Bronchial epithelial cell (primary cell): Measurements from ENCODE around the gene REXO4. TPM values are rescaled to one million over a fixed set of nuclear protein-coding genes. Genes with fewer than 3 reads are reported as not detected.
"Not testable (repeated sequence)": the region's sequence is repeated elsewhere in the genome, so short reads cannot be mapped to it uniquely, and the experiment has no call there.

Experiments used
- DNase-seq: peaks from one replicate; pipeline ENCODE4 v3.0.0-alpha.2; 2010; ENCODE audit warnings: low read depth
- FAIRE-seq: peaks from 2 replicates; lab custom pipeline; 2011; peaks lifted over from hg19 to GRCh38; lab: Jason Lieb, UNC
- H3K27me3 ChIP-seq: 2 replicates; pipeline ENCODE4 v1.5.1; 2011; ENCODE audit warnings: low read length; ENCODE audit not compliant: control insufficient read depth, insufficient read depth
- H3K36me3 ChIP-seq: 2 replicates; pipeline ENCODE4 v1.5.1; 2011; ENCODE audit warnings: low read length; ENCODE audit not compliant: control insufficient read depth, insufficient read depth
- H3K4me3 ChIP-seq: 2 replicates; pipeline ENCODE4 v1.5.1; 2011; ENCODE audit warnings: mild to moderate bottlenecking, low read depth, low read length, control low read depth
- total RNA-seq: library from RNA; depleted of rRNA; stranded (reverse); fragments of >200 nt; gene quantifications from 2 replicates; pipeline ENCODE4 v1.2.1, GENCODE V29; 2014
- TF ChIP-seq, protein P1 (sequence below): IDR thresholded peaks from 2 replicates; pipeline ENCODE4 v1.5.1; 2011; ENCODE audit warnings: mild to moderate bottlenecking, moderate library complexity, low read length, control low read depth, inconsistent platforms; ENCODE audit not compliant: insufficient read depth, severe bottlenecking

Gene REXO4
- total RNA-seq, 1 donor from 2014 or later = 15.5 TPM

DNA sequence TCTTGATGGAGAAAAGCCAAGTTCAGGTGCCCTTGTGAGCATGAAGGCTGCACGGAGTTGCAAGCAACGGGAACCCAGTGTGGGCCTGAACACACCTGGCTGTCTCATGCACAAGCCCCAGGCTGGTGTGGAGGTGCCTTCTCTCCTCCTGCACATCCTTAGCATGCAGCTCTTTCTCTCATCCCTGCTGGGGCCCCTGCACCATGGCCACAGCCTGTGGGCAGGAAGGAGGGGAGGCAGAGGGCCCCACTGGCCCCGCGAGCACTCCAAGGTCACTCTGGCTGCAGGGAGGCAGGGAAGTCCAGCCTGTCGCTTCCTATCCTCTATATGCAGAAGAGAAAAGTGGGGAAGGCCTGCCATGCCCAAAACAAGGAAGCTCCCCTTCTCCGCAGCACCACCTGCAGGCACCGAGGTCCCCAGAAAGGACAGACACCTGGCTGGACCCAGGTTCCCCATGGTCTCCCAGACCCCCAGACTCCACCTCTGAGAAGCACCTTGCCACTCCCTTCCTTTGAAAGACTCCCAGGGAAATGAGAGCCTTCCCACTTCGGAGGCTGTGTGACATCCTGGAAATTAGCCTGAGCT, 23.0 kb downstream of the REXO4 start:
- FAIRE-seq (no peak), DNase-seq (no peak)
- TF ChIP-seq, protein P1, sequence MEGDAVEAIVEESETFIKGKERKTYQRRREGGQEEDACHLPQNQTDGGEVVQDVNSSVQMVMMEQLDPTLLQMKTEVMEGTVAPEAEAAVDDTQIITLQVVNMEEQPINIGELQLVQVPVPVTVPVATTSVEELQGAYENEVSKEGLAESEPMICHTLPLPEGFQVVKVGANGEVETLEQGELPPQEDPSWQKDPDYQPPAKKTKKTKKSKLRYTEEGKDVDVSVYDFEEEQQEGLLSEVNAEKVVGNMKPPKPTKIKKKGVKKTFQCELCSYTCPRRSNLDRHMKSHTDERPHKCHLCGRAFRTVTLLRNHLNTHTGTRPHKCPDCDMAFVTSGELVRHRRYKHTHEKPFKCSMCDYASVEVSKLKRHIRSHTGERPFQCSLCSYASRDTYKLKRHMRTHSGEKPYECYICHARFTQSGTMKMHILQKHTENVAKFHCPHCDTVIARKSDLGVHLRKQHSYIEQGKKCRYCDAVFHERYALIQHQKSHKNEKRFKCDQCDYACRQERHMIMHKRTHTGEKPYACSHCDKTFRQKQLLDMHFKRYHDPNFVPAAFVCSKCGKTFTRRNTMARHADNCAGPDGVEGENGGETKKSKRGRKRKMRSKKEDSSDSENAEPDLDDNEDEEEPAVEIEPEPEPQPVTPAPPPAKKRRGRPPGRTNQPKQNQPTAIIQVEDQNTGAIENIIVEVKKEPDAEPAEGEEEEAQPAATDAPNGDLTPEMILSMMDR = peak; percentile 16
- no peak overlapping the region for H3K4me3 ChIP-seq
- H3K27me3 ChIP-seq = peaks cover 2% of the 10 kb centered on the region
- H3K36me3 ChIP-seq = no peaks in the 10 kb centered on the region

DNA sequence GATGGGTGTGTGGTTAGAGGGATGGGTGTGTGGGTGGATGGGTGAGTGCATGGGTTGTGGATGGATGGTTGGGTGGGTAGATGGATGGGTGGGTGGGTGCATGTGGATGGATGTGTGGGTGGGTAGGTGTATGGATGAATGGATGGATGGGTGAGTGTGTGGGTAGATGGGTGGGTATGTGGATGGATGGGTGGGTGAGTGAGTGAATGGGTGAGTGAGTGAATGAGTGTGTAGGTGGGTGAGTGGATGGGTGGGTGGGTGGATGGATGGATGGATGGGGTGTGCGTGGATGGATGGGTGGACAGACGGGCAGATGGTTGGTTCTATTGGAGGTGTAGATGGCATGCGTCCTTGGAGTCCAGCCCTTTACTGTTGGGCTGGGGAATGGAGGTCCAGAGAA, 24.4 kb downstream of the REXO4 start:
- TF ChIP-seq, protein P1 = no peak
- Histone ChIP-seq H3K27me3 (peaks cover 2% of the 10 kb centered on the region), H3K36me3 (no peaks in the 10 kb centered on the region), H3K4me3 (no peak overlapping the region)
- FAIRE-seq = no peak
- DNase-seq = no peak

DNA sequence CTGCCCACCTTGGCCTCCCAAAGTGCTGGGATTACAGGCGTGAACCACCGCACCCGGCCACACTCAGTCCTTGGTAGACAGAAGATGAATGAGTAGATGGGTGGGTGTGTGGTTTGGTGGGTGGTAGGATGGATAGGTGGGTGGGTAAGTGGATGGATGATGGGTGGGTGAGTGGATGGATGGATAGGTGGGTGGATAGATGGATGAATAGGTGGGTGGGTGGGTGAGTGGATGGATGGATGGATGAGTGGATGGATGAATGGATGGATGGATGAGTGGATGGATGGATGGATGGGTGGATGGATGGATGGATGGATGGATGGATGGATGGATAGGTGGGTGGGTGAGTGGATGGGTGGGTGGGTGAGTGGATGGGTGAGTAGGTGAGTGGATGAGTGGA, 25.5 kb downstream of the REXO4 start:
- DNase-seq, FAIRE-seq, H3K4me3 ChIP-seq, H3K27me3 ChIP-seq, H3K36me3 ChIP-seq: not testable (repeated sequence)

DNA sequence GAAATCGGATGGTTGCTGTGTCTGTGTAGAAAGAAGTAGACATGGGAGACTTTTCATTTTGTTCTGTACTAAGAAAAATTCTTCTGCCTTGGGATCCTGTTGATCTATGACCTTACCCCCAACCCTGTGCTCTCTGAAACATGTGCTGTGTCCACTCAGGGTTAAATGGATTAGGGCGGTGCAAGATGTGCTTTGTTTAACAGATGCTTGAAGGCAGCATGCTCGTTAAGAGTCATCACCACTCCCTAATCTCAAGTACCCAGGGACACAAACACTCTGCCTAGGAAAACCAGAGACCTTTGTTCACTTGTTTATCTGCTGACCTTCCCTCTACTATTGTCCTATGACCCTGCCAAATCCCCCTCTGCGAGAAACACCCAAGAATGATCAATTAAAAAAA, 26.4 kb downstream of the REXO4 start:
- H3K36me3 ChIP-seq, DNase-seq, FAIRE-seq, H3K4me3 ChIP-seq, H3K27me3 ChIP-seq: not testable (repeated sequence)

DNA sequence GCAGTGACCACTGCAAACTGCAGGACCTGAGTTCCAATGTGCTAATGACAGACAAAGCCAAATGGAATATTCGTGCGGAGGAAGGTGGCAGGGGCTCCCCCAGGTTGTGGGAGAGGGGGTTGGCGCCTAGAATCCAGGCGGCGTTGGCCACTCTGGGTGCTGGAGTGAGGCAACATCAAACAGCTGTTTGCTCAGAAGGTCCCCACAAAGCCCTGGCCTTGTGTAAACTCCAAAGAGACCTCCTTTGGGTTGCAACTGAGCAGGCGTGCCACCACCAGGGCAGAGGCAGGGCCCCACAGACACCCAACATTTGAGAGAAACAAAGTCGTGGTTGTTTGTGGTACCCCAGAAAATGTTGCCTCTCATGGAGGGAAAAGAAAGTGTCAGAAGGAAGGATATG, 27.1 kb downstream of the REXO4 start:
- Histone ChIP-seq H3K4me3 (no peak overlapping the region), H3K27me3 (peaks cover 2% of the 10 kb centered on the region), H3K36me3 (no peaks in the 10 kb centered on the region)
- FAIRE-seq (no peak), DNase-seq (no peak)
- TF ChIP-seq, protein P1 = no peak

DNA sequence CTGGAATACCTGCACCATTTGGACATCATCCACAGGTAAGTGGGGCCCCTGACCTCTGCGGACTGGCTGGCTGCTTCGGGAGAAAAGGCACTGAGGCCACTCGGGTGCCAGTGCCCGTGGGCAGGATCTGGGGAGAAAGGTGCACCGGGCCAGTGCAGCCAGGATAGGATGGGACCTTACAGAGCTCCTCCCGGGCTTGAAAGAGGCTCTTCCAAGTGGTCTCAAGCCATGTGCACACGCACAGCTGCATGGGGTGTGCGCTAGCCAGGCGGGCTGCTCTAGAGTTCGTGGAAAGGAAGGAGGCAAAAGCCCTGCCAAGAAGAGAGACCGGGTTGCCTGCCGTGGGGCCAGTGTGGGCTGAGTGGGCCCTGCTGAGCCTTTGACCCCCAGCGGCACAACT, 28.2 kb downstream of the REXO4 start:
- Histone ChIP-seq H3K36me3 (no peaks in the 10 kb centered on the region), H3K27me3 (peaks cover 2% of the 10 kb centered on the region), H3K4me3 (no peak overlapping the region)
- DNase-seq (no peak), FAIRE-seq (no peak)
- TF ChIP-seq, protein P1 = no peak

DNA sequence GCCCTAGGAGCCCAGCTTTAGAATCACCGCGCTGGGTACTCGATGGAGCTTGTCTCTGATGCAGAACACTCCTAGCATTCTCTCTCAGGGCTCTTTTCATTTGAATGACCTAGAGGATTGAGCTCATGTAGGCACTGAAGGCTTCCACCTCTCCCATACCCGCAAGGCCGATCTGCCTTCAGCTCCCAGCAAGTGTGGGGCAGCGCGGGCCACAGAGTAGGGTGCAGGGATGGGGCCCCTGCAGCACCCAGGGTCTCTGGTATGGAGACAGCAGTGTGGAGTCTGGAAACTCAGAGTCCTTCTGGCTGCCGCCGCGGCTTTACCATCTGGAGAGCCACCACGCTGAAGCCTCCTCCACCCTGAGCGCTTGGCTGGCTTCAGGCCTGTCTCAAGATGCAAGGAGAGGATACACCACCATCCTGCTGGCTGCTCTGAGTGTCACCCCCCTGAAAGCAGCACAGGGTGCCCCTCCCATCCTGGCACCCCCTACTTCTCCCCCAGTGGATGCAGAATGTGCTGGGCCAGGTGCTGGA, 28.7 kb downstream of the REXO4 start:
- Histone ChIP-seq H3K4me3 (no peak overlapping the region), H3K27me3 (peaks cover 2% of the 10 kb centered on the region), H3K36me3 (no peaks in the 10 kb centered on the region)
- FAIRE-seq = no peak
- DNase-seq = no peak
- TF ChIP-seq, protein P1 = no peak
